Panc1 (cell line): ENCODE results near the gene GGPS1. TPM values are rescaled to one million over a fixed set of nuclear protein-coding genes. Genes with fewer than 3 reads are reported as not detected.

Experiments used
- ATAC-seq: fragments of 200-7000 bp; cut with Tn5 transposase; 2 replicates; pipeline ENCODE4 v1.9.1; 2020; ENCODE audit warnings: mild to moderate bottlenecking, moderate library complexity
- BruUV-seq: library from RNA; stranded (reverse); fragments of 400-500 nt; replicated peaks from 2 replicates; lab custom pipeline; 2021; lab: Mats Ljungman, UMichigan
- CTCF ChIA-PET: fragments of 300-600 bp; sonication (Branson Sonifier 250); formaldehyde crosslinking; loops from one replicate; lab custom pipeline; 2022; ENCODE audit warnings: antibody characterized with exemption; lab: Charles Lee
- POLR2A ChIA-PET: fragments of 300-600 bp; sonication (Branson Sonifier 250); formaldehyde crosslinking; loops from one replicate; lab custom pipeline; 2022; ENCODE audit warnings: antibody characterized with exemption; lab: Charles Lee
- DNase-seq: peaks from one replicate; pipeline ENCODE4 v3.0.0-alpha.2; 2010; ENCODE audit warnings: low read depth, low spot score
- H3K27ac ChIP-seq: 2 replicates; pipeline ENCODE4 v1.5.1; 2011; ENCODE audit warnings: mild to moderate bottlenecking, low read length, inconsistent platforms
- H3K27me3 ChIP-seq: fragments of 200-500 bp; sonication (Bioruptor generic); 2 replicates; pipeline ENCODE4 v1.6.0; 2014; ENCODE audit warnings: low read length, inconsistent platforms; ENCODE audit not compliant: control insufficient read depth, insufficient read depth
- H3K36me3 ChIP-seq: fragments of 200-500 bp; sonication (Bioruptor generic); 2 replicates; pipeline ENCODE4 v1.5.1; 2014; ENCODE audit warnings: inconsistent platforms, mild to moderate bottlenecking, low read length, moderate library complexity; ENCODE audit not compliant: control insufficient read depth, insufficient read depth
- H3K4me1 ChIP-seq: 2 replicates; pipeline ENCODE4 v1.5.1; 2011; ENCODE audit warnings: inconsistent platforms, mild to moderate bottlenecking, low read length, moderate library complexity; ENCODE audit not compliant: control insufficient read depth, insufficient read depth
- H3K4me3 ChIP-seq, 2 experiments: 2 replicates each; pipeline ENCODE4 v1.5.1; 2011 to 2012; ENCODE audit warnings: low read depth in 2 of 2, low read length in 2 of 2, mild to moderate bottlenecking in 2 of 2, inconsistent platforms in 1 of 2, moderate library complexity in 1 of 2
- H3K9me3 ChIP-seq: fragments of 200-500 bp; sonication (Bioruptor generic); 2 replicates; pipeline ENCODE4 v1.5.1; 2014; ENCODE audit warnings: low read depth, mild to moderate bottlenecking, inconsistent platforms, low read length, moderate library complexity; ENCODE audit not compliant: control insufficient read depth, insufficient read depth
- CTCF ChIP-seq: fragments of 450-650 bp; IDR thresholded peaks from 2 replicates; pipeline ENCODE4 v1.5.1; 2017; ENCODE audit warnings: mild to moderate bottlenecking
- POLR2AphosphoS5 ChIP-seq: IDR thresholded peaks from 2 replicates; pipeline ENCODE4 v1.6.1; 2012; ENCODE audit warnings: mild to moderate bottlenecking, low read depth, low read length, moderate library complexity
- SIN3A ChIP-seq: IDR thresholded peaks from 2 replicates; pipeline ENCODE4 v1.6.1; 2012; ENCODE audit warnings: low read depth, mild to moderate bottlenecking, low read length, moderate library complexity, borderline replicate concordance; ENCODE audit not compliant: insufficient read depth
- TCF7L2 ChIP-seq: IDR thresholded peaks from 2 replicates; pipeline ENCODE4 v1.6.1; 2011; ENCODE audit warnings: mild to moderate bottlenecking, low read depth, low read length, inconsistent platforms
- in situ Hi-C: cut with HindIII; loops from 2 replicates; pipeline ENCODE4 v1.10.0; 2016; ENCODE audit warnings: low sequenced_read_pairs, low pct_unique_long_range_greater_than_20kb
- intact Hi-C: fragments of 100-400 bp; cut with micrococcal nuclease; formaldehyde crosslinking; loops from one replicate; pipeline ENCODE4 v1.10.0; 2022; ENCODE audit not compliant: unreplicated experiment
- total RNA-seq: library from RNA; stranded (reverse); gene quantifications from one replicate; pipeline ENCODE4 v1.2.1, GENCODE V29; 2021; ENCODE audit not compliant: unreplicated experiment
- TF ChIP-seq, protein P1 (sequence below), 2 experiments: IDR thresholded peaks; 2 replicates each; pipeline ENCODE4 v1.6.1; 2011 to 2012; ENCODE audit warnings: low read depth in 2 of 2, control low read depth in 1 of 2, low read length in 1 of 2, mild to moderate bottlenecking in 1 of 2, moderate library complexity in 1 of 2; ENCODE audit not compliant: insufficient read depth in 1 of 2

Gene GGPS1
- total RNA-seq, 1 experiment from 2014 or later, result 60.6 TPM

- Histone ChIP-seq H3K4me1 (peaks cover 8% of the 10 kb centered on the region), H3K9me3 (no peaks in the 10 kb centered on the region), H3K4me3 (no peak overlapping the region), H3K27me3 (no peaks in the 10 kb centered on the region), H3K27ac (no peak overlapping the region), H3K36me3 (peaks cover 2% of the 10 kb centered on the region; the same call in 1 of the 2 replicates)
- TSS peak; percentile 21 for BruUV-seq
- DNase-seq (no peak), ATAC-seq (no peak)
- POLR2A ChIA-PET, result interaction anchor here (0.5 kb wide), 1 partner anchor 605 kb away, joined by 5 read pairs; no protein-coding TSS in a partner anchor
- in situ Hi-C loops, result no loop called here
- CTCF ChIA-PET, result no interaction called here
- no peak for TF ChIP-seq CTCF
- TF ChIP-seq POLR2AphosphoS5, result no peak
- TF ChIP-seq, protein P1, sequence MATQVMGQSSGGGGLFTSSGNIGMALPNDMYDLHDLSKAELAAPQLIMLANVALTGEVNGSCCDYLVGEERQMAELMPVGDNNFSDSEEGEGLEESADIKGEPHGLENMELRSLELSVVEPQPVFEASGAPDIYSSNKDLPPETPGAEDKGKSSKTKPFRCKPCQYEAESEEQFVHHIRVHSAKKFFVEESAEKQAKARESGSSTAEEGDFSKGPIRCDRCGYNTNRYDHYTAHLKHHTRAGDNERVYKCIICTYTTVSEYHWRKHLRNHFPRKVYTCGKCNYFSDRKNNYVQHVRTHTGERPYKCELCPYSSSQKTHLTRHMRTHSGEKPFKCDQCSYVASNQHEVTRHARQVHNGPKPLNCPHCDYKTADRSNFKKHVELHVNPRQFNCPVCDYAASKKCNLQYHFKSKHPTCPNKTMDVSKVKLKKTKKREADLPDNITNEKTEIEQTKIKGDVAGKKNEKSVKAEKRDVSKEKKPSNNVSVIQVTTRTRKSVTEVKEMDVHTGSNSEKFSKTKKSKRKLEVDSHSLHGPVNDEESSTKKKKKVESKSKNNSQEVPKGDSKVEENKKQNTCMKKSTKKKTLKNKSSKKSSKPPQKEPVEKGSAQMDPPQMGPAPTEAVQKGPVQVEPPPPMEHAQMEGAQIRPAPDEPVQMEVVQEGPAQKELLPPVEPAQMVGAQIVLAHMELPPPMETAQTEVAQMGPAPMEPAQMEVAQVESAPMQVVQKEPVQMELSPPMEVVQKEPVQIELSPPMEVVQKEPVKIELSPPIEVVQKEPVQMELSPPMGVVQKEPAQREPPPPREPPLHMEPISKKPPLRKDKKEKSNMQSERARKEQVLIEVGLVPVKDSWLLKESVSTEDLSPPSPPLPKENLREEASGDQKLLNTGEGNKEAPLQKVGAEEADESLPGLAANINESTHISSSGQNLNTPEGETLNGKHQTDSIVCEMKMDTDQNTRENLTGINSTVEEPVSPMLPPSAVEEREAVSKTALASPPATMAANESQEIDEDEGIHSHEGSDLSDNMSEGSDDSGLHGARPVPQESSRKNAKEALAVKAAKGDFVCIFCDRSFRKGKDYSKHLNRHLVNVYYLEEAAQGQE (IDR thresholded peaks at IDR 0.05; ENCODE audit: insufficient read depth in 1 of 2, low read depth in 2 of 2, low read length in 1 of 2), result no peak
- no peak for TF ChIP-seq SIN3A
- no peak for TF ChIP-seq TCF7L2
- intact Hi-C loops, result no loop called here
These were observed 13.2 kb upstream of the GGPS1 start for GRCh38 chr1:235315173-235315572.

DNA sequence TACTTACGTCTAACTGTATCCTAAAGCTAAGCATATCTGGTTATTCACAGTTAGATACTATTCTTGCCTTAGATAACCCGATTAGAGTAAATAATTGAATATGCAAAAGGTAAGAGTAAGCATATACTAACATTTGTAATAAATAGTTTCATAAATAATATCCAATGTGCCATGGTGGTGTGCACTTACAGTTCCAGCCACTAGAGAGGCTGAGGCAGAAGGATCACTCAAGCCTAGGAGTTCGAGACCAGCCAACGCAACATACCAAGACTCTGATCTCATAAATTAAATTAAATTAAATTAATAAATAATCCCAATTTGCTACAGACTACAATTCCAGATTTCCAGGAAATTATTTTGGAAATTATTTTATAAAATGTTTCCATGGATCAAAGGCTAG, 12.6 kb upstream of the GGPS1 start:
- ChIA-PET CTCF (no interaction called here), POLR2A (interaction anchor here (0.5 kb wide), 1 partner anchor 92 kb away, joined by 4 read pairs; no protein-coding TSS in a partner anchor)
- ATAC-seq (no peak), DNase-seq (no peak)
- no TSS peak for BruUV-seq
- H3K36me3 ChIP-seq, result peaks cover 2% of the 10 kb centered on the region; the same call in 1 of the 2 replicates
- H3K27ac ChIP-seq, result no peak overlapping the region
- peaks cover 8% of the 10 kb centered on the region for H3K4me1 ChIP-seq
- H3K9me3 ChIP-seq, result no peaks in the 10 kb centered on the region
- H3K27me3 ChIP-seq, result no peaks in the 10 kb centered on the region
- TF ChIP-seq POLR2AphosphoS5 (no peak), CTCF (no peak), TCF7L2 (no peak), SIN3A (no peak)
- TF ChIP-seq, protein P1 (IDR thresholded peaks at IDR 0.05; ENCODE audit: insufficient read depth in 1 of 2, low read depth in 2 of 2, low read length in 1 of 2), result no peak
- in situ Hi-C loops, result no loop called here
- intact Hi-C loops, result no loop called here
- no peak overlapping the region for H3K4me3 ChIP-seq
